Neuronal stem cell (in vitro differentiated cells): Measurements from ENCODE around the gene STAB1.

ENCODE experiments used
- DNase-seq: peaks from one replicate; pipeline ENCODE4 v3.0.0-alpha.2; 2013; ENCODE audit warnings: low spot score
- H2AFZ ChIP-seq: one replicate; pipeline ENCODE4 v1.6.1; 2013; ENCODE audit warnings: mild to moderate bottlenecking, low read length, inconsistent platforms
- H2AK5ac ChIP-seq: 2 replicates; pipeline ENCODE4 v1.6.1; 2013; ENCODE audit warnings: low read depth, mild to moderate bottlenecking, inconsistent platforms, low read length, moderate library complexity, mixed read lengths
- H2BK120ac ChIP-seq: 2 replicates; pipeline ENCODE4 v1.6.1; 2013; ENCODE audit warnings: low read depth, mild to moderate bottlenecking, inconsistent platforms, low read length, moderate library complexity, mixed read lengths
- H2BK12ac ChIP-seq: one replicate; pipeline ENCODE4 v1.6.1; 2013; ENCODE audit warnings: low read length, inconsistent platforms
- H2BK15ac ChIP-seq: 2 replicates; pipeline ENCODE4 v1.6.1; 2013; ENCODE audit warnings: mild to moderate bottlenecking, low read length, inconsistent platforms, mixed read lengths
- H2BK5ac ChIP-seq: one replicate; pipeline ENCODE4 v1.6.1; 2013; ENCODE audit warnings: inconsistent platforms, mild to moderate bottlenecking, low read length, moderate library complexity
- H3K14ac ChIP-seq: one replicate; pipeline ENCODE4 v1.6.1; 2013; ENCODE audit warnings: low read length, inconsistent platforms
- H3K18ac ChIP-seq: 2 replicates; pipeline ENCODE4 v1.6.1; 2013; ENCODE audit warnings: low read length, inconsistent platforms
- H3K23ac ChIP-seq: 2 replicates; pipeline ENCODE4 v1.6.1; 2013; ENCODE audit warnings: low read depth, mild to moderate bottlenecking, mixed read lengths, low read length, inconsistent platforms; ENCODE audit not compliant: poor library complexity
- H3K27ac ChIP-seq: replicated peaks from 3 replicates; pipeline ENCODE4 v1.5.1; 2013; ENCODE audit warnings: low read length, inconsistent platforms
- H3K27me3 ChIP-seq, 3 experiments: 2 replicates each; pipeline ENCODE4 v1.6.1; 2013; ENCODE audit warnings: low read length in 3 of 3, mild to moderate bottlenecking in 2 of 3, inconsistent platforms in 1 of 3, low read depth in 1 of 3, mixed read lengths in 1 of 3, moderate library complexity in 1 of 3; ENCODE audit not compliant: control insufficient read depth in 3 of 3, insufficient read depth in 3 of 3
- H3K36me3 ChIP-seq, 2 donors: replicated peaks in 1 of 2; 2 replicates each; pipeline ENCODE4 v1.6.1; 2013; ENCODE audit warnings: low read length in 2 of 2; ENCODE audit not compliant: control insufficient read depth in 2 of 2, insufficient read depth in 2 of 2
- H3K4ac ChIP-seq: 2 replicates; pipeline ENCODE4 v1.6.1; 2013; ENCODE audit warnings: inconsistent platforms, mild to moderate bottlenecking, low read length, moderate library complexity
- H3K4me1 ChIP-seq, 2 donors: 1 replicate in 1 of 2; 2 replicates in 1 of 2; pipeline ENCODE4 v1.6.1; 2013; ENCODE audit warnings: low read length in 2 of 2, low read depth in 1 of 2; ENCODE audit not compliant: control insufficient read depth in 2 of 2, insufficient read depth in 1 of 2
- H3K4me2 ChIP-seq: one replicate; pipeline ENCODE4 v1.6.1; 2013; ENCODE audit warnings: mild to moderate bottlenecking, low read length, inconsistent platforms; ENCODE audit not compliant: insufficient read depth, poor library complexity, severe bottlenecking
- H3K4me3 ChIP-seq, 2 donors: 2 replicates each; pipeline ENCODE4 v1.5.1; 2013; ENCODE audit warnings: low read length in 2 of 2, mild to moderate bottlenecking in 2 of 2, inconsistent platforms in 1 of 2, moderate library complexity in 1 of 2
- H3K79me1 ChIP-seq: one replicate; pipeline ENCODE4 v1.6.1; 2013; ENCODE audit warnings: low read depth, mild to moderate bottlenecking, inconsistent platforms, low read length, moderate library complexity
- H3K9ac ChIP-seq: one replicate; pipeline ENCODE4 v1.6.1; 2013; ENCODE audit warnings: mild to moderate bottlenecking, low read depth, low read length, inconsistent platforms; ENCODE audit not compliant: poor library complexity
- H3K9me3 ChIP-seq, 2 donors: replicated peaks in 1 of 2; 2 replicates each; pipeline versions ENCODE3 to v1.6.1; 2013; ENCODE audit warnings: low read length in 2 of 2, mild to moderate bottlenecking in 2 of 2, inconsistent platforms in 1 of 2, low read depth in 1 of 2, mixed read lengths in 1 of 2, moderate library complexity in 1 of 2; ENCODE audit not compliant: control insufficient read depth in 2 of 2, insufficient read depth in 1 of 2
- H4K8ac ChIP-seq: one replicate; pipeline ENCODE4 v1.6.1; 2013; ENCODE audit warnings: low read depth, mild to moderate bottlenecking, inconsistent platforms, low read length, moderate library complexity
- H4K91ac ChIP-seq: one replicate; pipeline ENCODE4 v1.6.1; 2013; ENCODE audit warnings: low read length, low read depth, mild to moderate bottlenecking, inconsistent platforms; ENCODE audit not compliant: poor library complexity
- WGBS, 2 donors: extraction: QIAGEN DNeasy Blood & Tissue Kit; methylation state at CpG; one replicate each; pipeline ENCODE4 v1.1.7; 2013; ENCODE audit warnings: missing lambda C conversion rate in 2 of 2, mixed read lengths in 1 of 2; ENCODE audit not compliant: insufficient read length in 2 of 2, insufficient replicate concordance in 1 of 2; ENCODE audit errors: extremely low coverage in 2 of 2; 5-methylcytosine and 5-hydroxymethylcytosine counted together

The STAB1 gene

DNA sequence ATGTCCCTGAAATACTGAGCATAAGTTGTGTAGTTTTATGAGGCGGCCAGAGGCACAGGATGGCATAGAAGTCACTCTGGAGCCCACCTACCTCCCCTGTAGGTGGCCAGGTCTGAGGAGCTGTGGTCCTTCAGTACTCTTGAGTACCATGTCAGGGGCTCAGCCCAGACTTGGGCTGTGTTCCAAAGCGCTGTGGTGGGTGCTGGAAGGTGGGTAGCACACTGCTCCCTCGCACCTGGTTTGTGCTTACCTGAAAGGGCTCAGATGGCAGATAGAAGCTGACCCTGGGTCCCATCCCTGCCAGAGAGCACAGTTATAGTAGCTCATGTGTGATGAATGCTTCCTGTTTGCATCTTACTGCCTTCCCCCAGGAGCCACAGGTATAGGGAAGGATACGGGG, 24.2 kb upstream of the STAB1 start:
- H3K23ac ChIP-seq: no peak overlapping the region
- H2AK5ac ChIP-seq: no peak overlapping the region
- no peak overlapping the region for H3K14ac ChIP-seq
- H2BK12ac ChIP-seq: no peak overlapping the region
- H3K27me3 ChIP-seq: no peaks in the 10 kb centered on the region
- H4K91ac ChIP-seq: no peak overlapping the region
- no peak overlapping the region for H3K18ac ChIP-seq
- no peak overlapping the region for H2AFZ ChIP-seq
- H3K4me3 ChIP-seq: no peak overlapping the region
- no peak overlapping the region for H2BK120ac ChIP-seq
- H3K27ac ChIP-seq: no peak overlapping the region
- H2BK5ac ChIP-seq: no peak overlapping the region
- WGBS, 2 donors: no CpG with 5 or more reads among the region's 4 CpGs
- H2BK15ac ChIP-seq: no peak overlapping the region
- no peaks in the 10 kb centered on the region for H3K4me1 ChIP-seq
- H3K4me2 ChIP-seq: no peak overlapping the region
- H3K9me3 ChIP-seq: peaks cover 0 to 3% of the 10 kb centered on the region in 2 donors
- H3K36me3 ChIP-seq: peaks cover 41 to 89% of the 10 kb centered on the region in 2 donors
- DNase-seq: no peak
- H3K4ac ChIP-seq: no peak overlapping the region
- H3K9ac ChIP-seq: no peak overlapping the region
- H4K8ac ChIP-seq: no peak overlapping the region
- peaks cover 10% of the 10 kb centered on the region for H3K79me1 ChIP-seq

DNA sequence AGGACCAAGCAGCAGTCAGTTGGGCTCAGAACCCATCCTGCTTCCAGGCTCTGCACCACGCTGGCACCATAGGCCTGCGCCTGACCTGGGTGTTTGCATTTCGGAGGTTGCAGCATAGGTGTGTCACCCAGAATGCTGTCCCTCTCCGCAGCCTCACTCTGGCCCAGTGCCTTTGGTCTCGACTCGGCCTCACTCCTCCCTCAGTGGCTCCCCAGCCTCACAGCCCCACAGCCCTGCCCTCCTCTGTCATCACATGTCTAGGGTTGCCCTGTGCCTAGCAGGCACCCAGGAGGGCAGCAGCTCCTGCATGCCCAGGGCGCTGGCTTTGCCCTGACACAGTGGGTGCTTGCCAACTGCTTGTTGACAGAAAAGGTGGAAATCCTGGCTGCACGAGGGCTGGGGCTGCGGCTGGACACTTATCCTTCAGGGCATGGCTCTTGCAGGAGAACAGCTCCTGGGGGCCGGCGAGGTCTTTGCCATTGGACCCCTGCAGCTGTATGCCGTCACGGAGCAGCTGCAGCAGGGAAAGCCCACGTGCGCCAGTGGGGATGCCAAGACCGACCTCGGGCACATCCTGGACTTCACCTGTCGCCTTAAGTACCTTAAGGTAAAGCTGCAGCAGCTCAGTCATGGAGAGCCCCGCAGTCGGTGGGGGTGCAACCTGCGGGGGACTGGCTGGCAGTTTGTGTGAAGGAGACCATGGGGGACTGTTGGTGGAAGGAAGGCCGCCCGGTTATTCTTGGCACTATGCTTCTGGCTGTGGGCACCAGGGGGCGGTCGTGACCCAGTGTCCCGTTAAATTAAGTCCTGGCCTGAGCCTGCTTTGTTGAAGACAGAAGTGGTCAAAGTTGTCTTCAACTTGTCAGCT, 23.5 kb upstream of the STAB1 start:
- H3K9ac ChIP-seq: peak overlapping the region; percentile 60
- peak overlapping the region; percentile 48 for H3K18ac ChIP-seq
- no peak overlapping the region for H4K8ac ChIP-seq
- H3K4me2 ChIP-seq: no peak overlapping the region
- H3K23ac ChIP-seq: no peak overlapping the region
- H2BK12ac ChIP-seq: no peak overlapping the region
- peaks cover 0 to 2% of the 10 kb centered on the region in 2 donors for H3K9me3 ChIP-seq
- H4K91ac ChIP-seq: no peak overlapping the region
- no peak overlapping the region for H3K27ac ChIP-seq
- H2BK120ac ChIP-seq: no peak overlapping the region
- no peak overlapping the region for H3K4ac ChIP-seq
- H2BK5ac ChIP-seq: no peak overlapping the region
- no peak overlapping the region for H2BK15ac ChIP-seq
- peaks cover 8% of the 10 kb centered on the region for H3K79me1 ChIP-seq
- H3K14ac ChIP-seq: no peak overlapping the region
- H3K36me3 ChIP-seq: peaks cover 42 to 89% of the 10 kb centered on the region in 2 donors
- no CpG with 5 or more reads among the region's 26 CpGs for WGBS, 2 donors
- H2AK5ac ChIP-seq: no peak overlapping the region
- DNase-seq: no peak
- H3K4me3 ChIP-seq: no peak overlapping the region
- H2AFZ ChIP-seq: no peak overlapping the region
- no peaks in the 10 kb centered on the region for H3K4me1 ChIP-seq
- no peaks in the 10 kb centered on the region for H3K27me3 ChIP-seq

DNA sequence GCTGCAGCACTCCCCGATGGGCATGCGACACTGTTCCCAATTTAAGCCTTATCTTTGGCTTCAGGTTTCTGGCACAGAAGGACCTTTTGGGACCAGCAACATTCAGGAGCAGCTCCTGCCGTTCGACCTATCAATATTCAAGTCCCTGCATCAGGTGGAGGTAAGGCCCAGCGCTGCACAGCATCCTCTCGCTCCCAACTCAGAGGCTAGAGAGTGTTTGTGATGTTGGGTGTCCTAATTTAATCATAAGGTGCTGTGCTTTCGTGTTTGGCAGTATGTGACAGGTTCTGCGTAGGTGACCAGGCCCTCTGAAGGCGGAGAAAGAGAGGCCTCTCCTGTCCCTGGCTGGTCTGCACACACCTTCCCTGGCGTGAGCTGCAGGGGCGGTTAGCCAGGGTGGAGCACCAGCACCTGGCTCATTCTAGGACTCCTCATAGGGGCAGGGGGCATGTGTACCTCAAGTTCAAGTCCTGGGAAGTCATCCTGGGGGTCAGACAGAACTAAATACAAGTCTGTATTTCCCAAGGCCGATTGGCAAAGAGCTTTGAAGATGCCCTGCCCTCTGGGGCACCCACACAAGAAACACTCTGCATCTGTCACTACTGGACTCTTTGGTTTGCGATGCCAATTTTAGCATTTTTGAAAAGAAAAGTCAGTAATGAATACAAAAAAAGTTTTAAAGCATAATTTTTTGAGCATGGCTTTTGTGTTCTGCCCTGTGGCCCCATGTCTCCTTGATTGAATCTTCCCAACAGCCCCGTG, 22.7 kb upstream of the STAB1 start:
- H3K27ac ChIP-seq: no peak overlapping the region
- H3K4ac ChIP-seq: no peak overlapping the region
- H3K36me3 ChIP-seq: peaks cover 44 to 90% of the 10 kb centered on the region in 2 donors
- peaks cover 0 to 2% of the 10 kb centered on the region in 2 donors for H3K9me3 ChIP-seq
- H2BK12ac ChIP-seq: no peak overlapping the region
- H3K4me1 ChIP-seq: no peaks in the 10 kb centered on the region
- no peak overlapping the region for H2BK5ac ChIP-seq
- no peak overlapping the region for H3K4me2 ChIP-seq
- H2BK120ac ChIP-seq: no peak overlapping the region
- H3K79me1 ChIP-seq: peaks cover 7% of the 10 kb centered on the region
- no peak overlapping the region for H2BK15ac ChIP-seq
- H3K4me3 ChIP-seq: peak overlapping the region in 1 of 2 donors; percentile 20
- no peak overlapping the region for H4K91ac ChIP-seq
- no peak overlapping the region for H3K23ac ChIP-seq
- DNase-seq: no peak
- H3K27me3 ChIP-seq: no peaks in the 10 kb centered on the region
- H4K8ac ChIP-seq: no peak overlapping the region
- no peak overlapping the region for H3K18ac ChIP-seq
- H2AFZ ChIP-seq: no peak overlapping the region
- no peak overlapping the region for H3K9ac ChIP-seq
- H2AK5ac ChIP-seq: no peak overlapping the region
- no CpG with 5 or more reads among the region's 14 CpGs for WGBS, 2 donors
- no peak overlapping the region for H3K14ac ChIP-seq

DNA sequence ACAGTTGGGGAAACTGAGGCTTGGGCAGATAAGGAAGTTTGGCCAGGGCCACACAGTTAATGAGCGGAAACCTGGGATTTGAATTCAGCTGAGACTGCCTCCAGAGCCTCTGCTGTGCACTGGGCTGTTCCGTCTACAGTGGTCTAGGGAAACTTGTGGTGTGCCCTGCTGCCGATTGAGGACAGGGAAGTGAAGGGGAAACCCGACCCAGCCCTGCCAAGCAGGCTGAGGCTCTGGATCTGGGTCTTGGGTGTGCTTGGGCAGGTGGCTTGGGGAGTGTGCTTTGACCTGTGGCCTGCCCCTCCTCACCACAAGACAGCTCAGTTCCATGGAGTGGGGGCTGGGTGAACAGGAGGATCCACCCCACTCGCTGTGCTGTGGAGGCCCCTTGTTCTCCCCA, 22.1 kb upstream of the STAB1 start:
- H3K4ac ChIP-seq: no peak overlapping the region
- peak overlapping the region; percentile 26 for H2BK12ac ChIP-seq
- no peak overlapping the region for H3K9ac ChIP-seq
- H2BK5ac ChIP-seq: no peak overlapping the region
- no peak overlapping the region for H2AFZ ChIP-seq
- H3K4me1 ChIP-seq: no peaks in the 10 kb centered on the region
- no peak overlapping the region for H3K4me3 ChIP-seq
- H3K14ac ChIP-seq: no peak overlapping the region
- H3K23ac ChIP-seq: no peak overlapping the region
- H3K27ac ChIP-seq: no peak overlapping the region
- no peak overlapping the region for H3K4me2 ChIP-seq
- H3K9me3 ChIP-seq: peaks cover 0 to 2% of the 10 kb centered on the region in 2 donors
- H4K8ac ChIP-seq: no peak overlapping the region
- WGBS, 2 donors: no CpG with 5 or more reads among the region's 5 CpGs
- no peak for DNase-seq
- H2AK5ac ChIP-seq: no peak overlapping the region
- peaks cover 50 to 91% of the 10 kb centered on the region in 2 donors for H3K36me3 ChIP-seq
- no peak overlapping the region for H3K18ac ChIP-seq
- H2BK15ac ChIP-seq: no peak overlapping the region
- H3K79me1 ChIP-seq: peaks cover 7% of the 10 kb centered on the region
- no peaks in the 10 kb centered on the region for H3K27me3 ChIP-seq
- no peak overlapping the region for H4K91ac ChIP-seq
- H2BK120ac ChIP-seq: no peak overlapping the region
